Mesenchymal stem cell (in vitro differentiated cells and primary cell): ENCODE results near the gene INPP5A.

Source experiments
- DNase-seq: peaks from one replicate; pipeline ENCODE4 v3.0.0-alpha.2; 2013
- H2AFZ ChIP-seq: one replicate; pipeline ENCODE4 v1.6.1; 2013; ENCODE audit warnings: low read depth, mild to moderate bottlenecking, control low read depth, inconsistent platforms, low read length, moderate library complexity
- H2AK5ac ChIP-seq: 2 replicates; pipeline ENCODE4 v1.6.1; 2013; ENCODE audit warnings: low read length, moderate library complexity, mild to moderate bottlenecking, inconsistent platforms; ENCODE audit not compliant: severe bottlenecking
- H2BK120ac ChIP-seq: one replicate; pipeline ENCODE4 v1.6.1; 2013; ENCODE audit warnings: low read depth, mild to moderate bottlenecking, inconsistent platforms, low read length, moderate library complexity
- H2BK12ac ChIP-seq, 2 experiments: one replicate each; pipeline ENCODE4 v1.6.1; 2013; ENCODE audit warnings: inconsistent platforms in 2 of 2, low read length in 2 of 2, mild to moderate bottlenecking in 2 of 2, moderate library complexity in 2 of 2, control low read depth in 1 of 2
- H2BK15ac ChIP-seq: one replicate; pipeline ENCODE4 v1.6.1; 2013; ENCODE audit warnings: mild to moderate bottlenecking, low read depth, inconsistent platforms; ENCODE audit not compliant: poor library complexity, severe bottlenecking
- H2BK5ac ChIP-seq: 2 replicates; pipeline ENCODE4 v1.6.1; 2013; ENCODE audit warnings: low read depth, mild to moderate bottlenecking, low read length, control low read depth, inconsistent platforms; ENCODE audit not compliant: poor library complexity, severe bottlenecking
- H3K14ac ChIP-seq, 2 experiments: one replicate each; pipeline ENCODE4 v1.6.1; 2013; ENCODE audit warnings: inconsistent platforms in 2 of 2, low read length in 2 of 2, control low read depth in 1 of 2, mild to moderate bottlenecking in 1 of 2, moderate library complexity in 1 of 2
- H3K18ac ChIP-seq, 2 experiments: one replicate each; pipeline ENCODE4 v1.6.1; 2013; ENCODE audit warnings: inconsistent platforms in 2 of 2, low read length in 2 of 2, control low read depth in 1 of 2, low read depth in 1 of 2, mild to moderate bottlenecking in 1 of 2
- H3K23ac ChIP-seq, 2 experiments: one replicate each; pipeline ENCODE4 v1.6.1; 2013; ENCODE audit warnings: inconsistent platforms in 2 of 2, low read length in 2 of 2, mild to moderate bottlenecking in 2 of 2, moderate library complexity in 2 of 2, control low read depth in 1 of 2
- H3K27ac ChIP-seq: 2 replicates; pipeline ENCODE4 v1.5.1; 2013; ENCODE audit warnings: mild to moderate bottlenecking, moderate library complexity, low read length, control low read depth, inconsistent platforms; ENCODE audit not compliant: poor library complexity, severe bottlenecking
- H3K27me3 ChIP-seq, 2 experiments: 2 replicates each; pipeline versions ENCODE4 v1.6.1 to v1.7.0; 2013; ENCODE audit warnings: low read length in 2 of 2, mild to moderate bottlenecking in 2 of 2, moderate library complexity in 2 of 2, control low read depth in 1 of 2, inconsistent platforms in 1 of 2; ENCODE audit not compliant: control insufficient read depth in 1 of 2, insufficient read depth in 1 of 2
- H3K36me3 ChIP-seq, 2 experiments: 2 replicates each; pipeline versions ENCODE4 v1.6.1 to v1.7.0; 2013; ENCODE audit warnings: low read length in 2 of 2, control low read depth in 1 of 2, inconsistent platforms in 1 of 2, low read depth in 1 of 2, mild to moderate bottlenecking in 1 of 2; ENCODE audit not compliant: insufficient read depth in 2 of 2, control insufficient read depth in 1 of 2
- H3K4ac ChIP-seq, 2 experiments: one replicate each; pipeline ENCODE4 v1.6.1; 2013; ENCODE audit warnings: inconsistent platforms in 2 of 2, low read length in 2 of 2, mild to moderate bottlenecking in 2 of 2, moderate library complexity in 2 of 2, control low read depth in 1 of 2, low read depth in 1 of 2
- H3K4me1 ChIP-seq: 2 replicates; pipeline ENCODE4 v1.6.1; 2013; ENCODE audit warnings: low read depth, low read length, control low read depth; ENCODE audit not compliant: control insufficient read depth, insufficient read depth
- H3K4me2 ChIP-seq: 2 replicates; pipeline ENCODE4 v1.6.1; 2013; ENCODE audit warnings: low read length, mild to moderate bottlenecking, inconsistent platforms; ENCODE audit not compliant: poor library complexity, severe bottlenecking
- H3K4me3 ChIP-seq, 2 experiments: 2 replicates each; pipeline versions ENCODE4 v1.5.1 to v1.7.0; 2013; ENCODE audit warnings: low read length in 2 of 2, mild to moderate bottlenecking in 2 of 2, control low read depth in 1 of 2, low read depth in 1 of 2; ENCODE audit not compliant: insufficient read depth in 1 of 2
- H3K79me1 ChIP-seq: replicated peaks from 2 replicates; pipeline ENCODE4 v1.6.1; 2013; ENCODE audit warnings: mild to moderate bottlenecking, control low read depth, low read length, inconsistent platforms; ENCODE audit not compliant: poor library complexity, severe bottlenecking
- H3K9ac ChIP-seq: 2 replicates; pipeline ENCODE4 v1.7.0; 2013; ENCODE audit warnings: mild to moderate bottlenecking, low read length, moderate library complexity
- H3K9me3 ChIP-seq: 2 replicates; pipeline ENCODE4 v1.7.0; 2013; ENCODE audit warnings: mild to moderate bottlenecking, low read length; ENCODE audit not compliant: control insufficient read depth
- H4K8ac ChIP-seq: one replicate; pipeline ENCODE4 v1.6.1; 2013; ENCODE audit warnings: inconsistent platforms, mild to moderate bottlenecking, low read length, moderate library complexity
- H4K91ac ChIP-seq: one replicate; pipeline ENCODE4 v1.6.1; 2013; ENCODE audit warnings: mild to moderate bottlenecking, low read length, inconsistent platforms
- WGBS: methylation state at CpG from one replicate; pipeline ENCODE4 v1.1.7; 2013; ENCODE audit warnings: mixed read lengths; 5-methylcytosine and 5-hydroxymethylcytosine counted together

The INPP5A gene

GRCh38 chr10:132687181-132687892 lies 149.8 kb downstream of the INPP5A start:
- Histone ChIP-seq H2AFZ (no peak overlapping the region), H3K36me3 (peaks cover 12 to 38% of the 10 kb centered on the region in 2 experiments), H3K27ac (no peak overlapping the region), H3K4me2 (no peak overlapping the region), H4K91ac (peak overlapping the region; percentile 8), H3K14ac (no peak overlapping the region), H3K23ac (no peak overlapping the region), H2BK5ac (no peak overlapping the region), H2BK15ac (no peak overlapping the region), H3K79me1 (peaks cover 52% of the 10 kb centered on the region), H3K18ac (peak overlapping the region in 1 of 2 experiments; percentile 34), H2BK12ac (no peak overlapping the region), H3K9me3 (no peaks in the 10 kb centered on the region), H3K9ac (no peak overlapping the region), H3K27me3 (no peaks in the 10 kb centered on the region), H2BK120ac (no peak overlapping the region), H2AK5ac (no peak overlapping the region), H4K8ac (no peak overlapping the region), H3K4ac (no peak overlapping the region), H3K4me3 (no peak overlapping the region), H3K4me1 (peaks cover 28% of the 10 kb centered on the region)
- 98% methylated on average over 21 of the region's 21 CpGs for WGBS
- DNase-seq, result no peak

GRCh38 chr10:132687893-132688579 lies 150.4 kb downstream of the INPP5A start:
- Histone ChIP-seq H2BK5ac (no peak overlapping the region), H3K4me3 (no peak overlapping the region), H2BK12ac (no peak overlapping the region), H2BK120ac (no peak overlapping the region), H3K9ac (no peak overlapping the region), H3K4me1 (peaks cover 28% of the 10 kb centered on the region), H3K4me2 (no peak overlapping the region), H4K8ac (no peak overlapping the region), H4K91ac (no peak overlapping the region), H3K36me3 (peaks cover 12 to 36% of the 10 kb centered on the region in 2 experiments), H3K18ac (no peak overlapping the region), H2AFZ (no peak overlapping the region), H3K4ac (no peak overlapping the region), H3K9me3 (no peaks in the 10 kb centered on the region), H3K79me1 (peaks cover 46% of the 10 kb centered on the region), H3K14ac (peak overlapping the region in 1 of 2 experiments; percentile 60), H2BK15ac (no peak overlapping the region), H3K27ac (no peak overlapping the region), H2AK5ac (no peak overlapping the region), H3K27me3 (no peaks in the 10 kb centered on the region), H3K23ac (no peak overlapping the region)
- whole genome bisulfite sequencing, result 88% methylated on average over 14 of the region's 14 CpGs
- DNase-seq, result no peak

- Histone ChIP-seq H2AK5ac (no peak overlapping the region), H3K27ac (no peak overlapping the region), H3K4me1 (peaks cover 28% of the 10 kb centered on the region), H3K4me3 (no peak overlapping the region), H2BK120ac (no peak overlapping the region), H3K27me3 (no peaks in the 10 kb centered on the region), H2BK15ac (no peak overlapping the region), H3K9ac (no peak overlapping the region), H3K14ac (peak overlapping the region in 1 of 2 experiments; percentile 60), H3K79me1 (peaks cover 42% of the 10 kb centered on the region), H4K8ac (no peak overlapping the region), H3K4me2 (no peak overlapping the region), H2AFZ (no peak overlapping the region), H3K9me3 (no peaks in the 10 kb centered on the region), H3K23ac (no peak overlapping the region), H2BK5ac (no peak overlapping the region), H4K91ac (no peak overlapping the region), H3K18ac (no peak overlapping the region), H2BK12ac (no peak overlapping the region), H3K4ac (no peak overlapping the region), H3K36me3 (peaks cover 12 to 36% of the 10 kb centered on the region in 2 experiments)
- DNase-seq, result no peak
- 98% methylated on average over 17 of the region's 20 CpGs for WGBS
Observed at GRCh38 chr10:132688580-132689420, 151.2 kb downstream of the INPP5A start.
